AG10803 (cell line): ENCODE measurements around the gene TJAP1.

Experiments
- DNase-seq: peaks from one replicate; pipeline ENCODE4 v3.0.0; 2010; ENCODE audit warnings: low read depth
- H3K4me3 ChIP-seq: 2 replicates; pipeline ENCODE4 v1.5.1; 2011; ENCODE audit warnings: mild to moderate bottlenecking, low read length, control low read depth
- CTCF ChIP-seq: conservative IDR thresholded peaks from 2 replicates; pipeline ENCODE4 v1.5.1; 2011; ENCODE audit warnings: mild to moderate bottlenecking, low read length, control low read depth, inconsistent platforms

The TJAP1 gene

GRCh38 chr6:43445576-43445975, 31.8 kb upstream of the TJAP1 start:
- DNase-seq: no peak
- TF ChIP-seq CTCF: no peak

GRCh38 chr6:43447604-43448003, 29.8 kb upstream of the TJAP1 start:
- DNase-seq: no peak
- no peak overlapping the region for H3K4me3 ChIP-seq
- no peak for TF ChIP-seq CTCF

More at GRCh38 chr6:43445576-43445975, 31.8 kb upstream of the TJAP1 start:
- no peak overlapping the region for H3K4me3 ChIP-seq

- TF ChIP-seq CTCF: no peak
- no peak for DNase-seq
- no peak overlapping the region for H3K4me3 ChIP-seq
These were observed 28.5 kb upstream of the TJAP1 start for GRCh38 chr6:43448916-43449315.

GRCh38 chr6:43450699-43451131, 26.7 kb upstream of the TJAP1 start:
- DNase-seq: no peak
- no peak overlapping the region for H3K4me3 ChIP-seq
- TF ChIP-seq CTCF: no peak

- no peak for DNase-seq
- TF ChIP-seq CTCF: no peak
These were observed 26.0 kb upstream of the TJAP1 start for GRCh38 chr6:43451348-43451747.

GRCh38 chr6:43451939-43452338, 25.4 kb upstream of the TJAP1 start:
- no peak overlapping the region for H3K4me3 ChIP-seq
- DNase-seq: no peak
- TF ChIP-seq CTCF: no peak

More at GRCh38 chr6:43451348-43451747, 26.0 kb upstream of the TJAP1 start:
- H3K4me3 ChIP-seq: no peak overlapping the region

GRCh38 chr6:43452896-43453295, 24.5 kb upstream of the TJAP1 start:
- no peak overlapping the region for H3K4me3 ChIP-seq
- no peak for TF ChIP-seq CTCF
- DNase-seq: no peak
